ENCODE measurements around the gene ADAT3. TPM values are rescaled to one million over a fixed set of nuclear protein-coding genes. Genes with fewer than 3 reads are reported as not detected.

Gene ADAT3
- polyA plus RNA-seq (2013), result 10.9 and 12.1 TPM in 2 replicates

DNA sequence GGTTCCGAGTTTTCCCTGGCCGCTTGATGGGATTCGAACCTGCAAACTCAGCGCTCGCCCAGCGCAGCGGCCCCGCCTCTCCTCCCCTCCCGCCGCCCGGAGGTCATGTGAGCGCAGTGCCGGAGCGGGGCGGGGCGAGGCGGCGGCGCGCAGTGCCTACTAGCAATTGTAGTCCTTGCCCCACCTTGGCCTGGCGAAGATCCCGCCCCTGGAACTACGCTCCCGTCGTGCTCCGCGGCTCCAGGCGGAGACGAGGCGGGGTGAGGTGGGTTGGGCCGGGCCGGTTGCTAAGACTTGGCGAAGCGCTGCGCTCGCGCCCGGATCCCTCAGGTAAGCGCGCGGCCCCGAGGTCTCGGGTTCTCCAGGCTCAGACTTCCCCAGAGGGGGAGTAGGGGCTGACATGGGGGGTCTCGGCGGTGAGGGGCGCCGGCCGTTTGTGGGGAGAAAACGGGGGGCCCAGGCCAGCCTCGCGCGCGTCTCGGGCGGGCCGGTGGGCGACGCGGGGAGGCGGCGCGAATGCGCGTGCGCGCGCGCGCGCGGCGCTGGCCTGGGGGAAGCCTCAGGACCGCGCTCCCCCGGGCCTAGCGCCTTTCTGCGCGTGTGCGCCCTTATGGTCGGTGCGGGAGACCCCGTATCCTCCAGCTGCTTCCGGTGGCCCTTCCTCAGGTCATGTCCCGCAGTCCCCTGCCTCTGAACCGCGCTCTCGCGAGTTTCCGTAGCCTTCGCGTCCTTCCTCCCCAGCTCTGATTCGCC lies at the start of gene ADAT3, which contains the start of gene SCAMP4:
ADAT3 (plus strand) TSS at position 290 of the 753 bp plus-strand sequence. CDS start 6,649 bp downstream, outside the sequence.
SCAMP4 (plus strand) TSS at position 290 of the 753 bp plus-strand sequence. CDS start 9,621 bp downstream, outside the sequence.
- Histone ChIP-seq H3K23ac (ENCODE audit: low read length) (no peak within 1 kb of the TSS), H2BK5ac (ENCODE audit: low read depth, low read length, poor library complexity) (peak within 1 kb of the TSS; percentile 99), H4K12ac (ENCODE audit: low read depth, low read length) (peak within 1 kb of the TSS; percentile 99), H3K79me2 (ENCODE audit: control insufficient read depth, insufficient read depth, low read length, poor library complexity) (peaks cover 31% of the 10 kb centered on the region), H3K4ac (ENCODE audit: low read depth, low read length) (peak within 1 kb of the TSS; percentile 96), H2BK120ac (ENCODE audit: insufficient read depth, low read length, poor library complexity) (peak within 1 kb of the TSS; percentile 99), H3K4me3 (ENCODE audit: low read depth, low read length) (peak within 1 kb of the TSS; percentile 87), H3K9ac (ENCODE audit: low read length) (peak within 1 kb of the TSS; percentile 90), H3K36me3 (ENCODE audit: control insufficient read depth in 1 of 2, insufficient read depth in 2 of 2, low read length in 2 of 2) (peaks cover 10 to 21% of the 10 kb centered on the region in 2 experiments), H3K4me2 (ENCODE audit: low read length) (peak within 1 kb of the TSS; percentile 75), H4K8ac (ENCODE audit: low read depth, low read length) (peak within 1 kb of the TSS; percentile 95), H3K9me3 (ENCODE audit: insufficient read depth, low read depth, low read length) (no peaks in the 10 kb centered on the region), H3K79me1 (ENCODE audit: low read length) (peaks cover 26% of the 10 kb centered on the region), H3K4me1 (ENCODE audit: control insufficient read depth in 1 of 2, insufficient read depth in 2 of 2, low read length in 2 of 2) (peaks cover 36 to 46% of the 10 kb centered on the region in 2 experiments), H4K91ac (ENCODE audit: low read depth, low read length) (peak within 1 kb of the TSS; percentile 100), H2BK12ac (ENCODE audit: low read length) (peak within 1 kb of the TSS; percentile 97), H2AK5ac (ENCODE audit: low read length) (peak within 1 kb of the TSS; percentile 91), H3K14ac (ENCODE audit: low read length) (peak within 1 kb of the TSS; percentile 94), H2AFZ (ENCODE audit: insufficient read depth, low read length, poor library complexity) (peak within 1 kb of the TSS; percentile 92), H3K18ac (ENCODE audit: low read length) (peak within 1 kb of the TSS; percentile 97), H3K27ac (ENCODE audit: low read depth, low read length) (peak within 1 kb of the TSS; percentile 99), H3K27me3 (ENCODE audit: insufficient read depth, low read length) (no peaks in the 10 kb centered on the region)
- DNase-seq, result peak; percentile 99 to 100
- WGBS (ENCODE audit: extremely low coverage, insufficient coverage, insufficient read length), result no CpG with 5 or more reads among the region's 92 CpGs

DNA sequence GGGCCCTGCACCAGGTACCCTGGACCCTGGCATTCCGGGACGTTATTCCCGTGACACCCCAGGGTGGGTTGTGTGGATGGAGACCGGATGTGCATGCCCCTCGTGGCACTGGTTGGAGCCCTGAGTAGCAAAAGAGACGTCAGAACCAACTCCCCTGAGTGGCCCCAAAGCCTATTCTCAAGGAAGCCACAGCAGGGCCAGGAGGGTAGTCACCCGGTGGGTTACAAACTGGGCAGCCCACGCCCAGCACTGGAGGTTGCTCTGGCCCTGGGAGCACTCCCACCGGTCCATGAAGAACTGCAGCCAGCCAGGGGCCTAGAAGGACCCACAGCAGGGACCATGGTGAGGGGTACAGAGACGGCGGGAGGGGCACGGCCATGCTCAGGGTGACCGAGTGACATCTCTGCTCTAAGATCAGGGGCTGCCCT lies 49.4 kb upstream of the ADAT3 start:
- Histone ChIP-seq H3K79me1 (ENCODE audit: low read length) (peaks cover 4% of the 10 kb centered on the region), H2AK5ac (ENCODE audit: low read length) (peak overlapping the region; percentile 0), H2BK120ac (ENCODE audit: insufficient read depth, low read length, poor library complexity) (no peak overlapping the region), H2BK12ac (ENCODE audit: low read length) (no peak overlapping the region), H3K36me3 (ENCODE audit: control insufficient read depth in 1 of 2, insufficient read depth in 2 of 2, low read length in 2 of 2) (peaks cover 0 to 3% of the 10 kb centered on the region in 2 experiments), H3K27me3 (ENCODE audit: insufficient read depth, low read length) (no peaks in the 10 kb centered on the region), H3K4ac (ENCODE audit: low read depth, low read length) (no peak overlapping the region), H4K12ac (ENCODE audit: low read depth, low read length) (peak overlapping the region; percentile 1), H3K18ac (ENCODE audit: low read length) (no peak overlapping the region), H3K23ac (ENCODE audit: low read length) (no peak overlapping the region), H3K14ac (ENCODE audit: low read length) (no peak overlapping the region), H2BK5ac (ENCODE audit: low read depth, low read length, poor library complexity) (no peak overlapping the region), H4K8ac (ENCODE audit: low read depth, low read length) (peak overlapping the region; percentile 1), H3K9me3 (ENCODE audit: insufficient read depth, low read depth, low read length) (peaks cover 2% of the 10 kb centered on the region), H2AFZ (ENCODE audit: insufficient read depth, low read length, poor library complexity) (no peak overlapping the region), H4K91ac (ENCODE audit: low read depth, low read length) (no peak overlapping the region), H3K4me1 (ENCODE audit: control insufficient read depth in 1 of 2, insufficient read depth in 2 of 2, low read length in 2 of 2) (peaks cover 26 to 28% of the 10 kb centered on the region in 2 experiments), H3K9ac (ENCODE audit: low read length) (no peak overlapping the region), H3K79me2 (ENCODE audit: control insufficient read depth, insufficient read depth, low read length, poor library complexity) (peaks cover 5% of the 10 kb centered on the region), H3K4me3 (ENCODE audit: low read depth, low read length) (no peak overlapping the region), H3K27ac (ENCODE audit: low read depth, low read length) (no peak overlapping the region), H3K4me2 (ENCODE audit: low read length) (no peak overlapping the region)
- no CpG with 5 or more reads among the region's 13 CpGs for whole genome bisulfite sequencing (ENCODE audit: extremely low coverage, insufficient coverage, insufficient read length)
- no peak for DNase-seq

DNA sequence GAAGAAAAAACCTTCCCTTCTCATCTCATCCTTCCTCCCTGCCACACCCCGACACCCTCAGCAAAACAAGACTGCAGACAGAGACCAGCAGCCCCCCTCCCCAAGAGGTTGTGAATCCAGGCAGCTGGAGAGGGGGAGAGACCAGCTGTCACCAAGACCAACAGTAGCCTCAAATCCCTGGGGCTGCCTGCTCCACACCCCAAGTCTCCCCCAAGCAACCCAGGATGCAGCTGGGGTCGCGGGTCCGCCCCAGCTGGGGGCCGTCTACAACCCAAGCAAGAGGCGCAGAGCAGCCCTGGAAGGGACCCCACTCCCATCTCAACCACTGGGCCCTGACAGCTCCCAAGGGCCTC lies 48.9 kb upstream of the ADAT3 start:
- peaks cover 29 to 32% of the 10 kb centered on the region in 2 experiments for H3K4me1 ChIP-seq (ENCODE audit: control insufficient read depth in 1 of 2, insufficient read depth in 2 of 2, low read length in 2 of 2)
- H3K9ac ChIP-seq (ENCODE audit: low read length), result no peak overlapping the region
- H3K4me3 ChIP-seq (ENCODE audit: low read depth, low read length), result no peak overlapping the region
- peaks cover under 1% of the 10 kb centered on the region for H3K27me3 ChIP-seq (ENCODE audit: insufficient read depth, low read length)
- no peak overlapping the region for H3K18ac ChIP-seq (ENCODE audit: low read length)
- H4K12ac ChIP-seq (ENCODE audit: low read depth, low read length), result no peak overlapping the region
- peak overlapping the region; percentile 8 for H2AFZ ChIP-seq (ENCODE audit: insufficient read depth, low read length, poor library complexity)
- H3K27ac ChIP-seq (ENCODE audit: low read depth, low read length), result no peak overlapping the region
- H3K4ac ChIP-seq (ENCODE audit: low read depth, low read length), result no peak overlapping the region
- H2BK5ac ChIP-seq (ENCODE audit: low read depth, low read length, poor library complexity), result no peak overlapping the region
- no peak overlapping the region for H2BK12ac ChIP-seq (ENCODE audit: low read length)
- H3K23ac ChIP-seq (ENCODE audit: low read length), result no peak overlapping the region
- no peaks in the 10 kb centered on the region for H3K9me3 ChIP-seq (ENCODE audit: insufficient read depth, low read depth, low read length)
- H3K36me3 ChIP-seq (ENCODE audit: control insufficient read depth in 1 of 2, insufficient read depth in 2 of 2, low read length in 2 of 2), result peaks cover 0 to 3% of the 10 kb centered on the region in 2 experiments
- H3K4me2 ChIP-seq (ENCODE audit: low read length), result peak overlapping the region; percentile 34
- no peak overlapping the region for H4K91ac ChIP-seq (ENCODE audit: low read depth, low read length)
- peaks cover 5% of the 10 kb centered on the region for H3K79me2 ChIP-seq (ENCODE audit: control insufficient read depth, insufficient read depth, low read length, poor library complexity)
- no peak overlapping the region for H2BK120ac ChIP-seq (ENCODE audit: insufficient read depth, low read length, poor library complexity)
- H2AK5ac ChIP-seq (ENCODE audit: low read length), result no peak overlapping the region
- no CpG with 5 or more reads among the region's 6 CpGs for WGBS (ENCODE audit: extremely low coverage, insufficient coverage, insufficient read length)
- H4K8ac ChIP-seq (ENCODE audit: low read depth, low read length), result no peak overlapping the region
- H3K79me1 ChIP-seq (ENCODE audit: low read length), result peaks cover 4% of the 10 kb centered on the region
- no peak for DNase-seq
- no peak overlapping the region for H3K14ac ChIP-seq (ENCODE audit: low read length)

DNA sequence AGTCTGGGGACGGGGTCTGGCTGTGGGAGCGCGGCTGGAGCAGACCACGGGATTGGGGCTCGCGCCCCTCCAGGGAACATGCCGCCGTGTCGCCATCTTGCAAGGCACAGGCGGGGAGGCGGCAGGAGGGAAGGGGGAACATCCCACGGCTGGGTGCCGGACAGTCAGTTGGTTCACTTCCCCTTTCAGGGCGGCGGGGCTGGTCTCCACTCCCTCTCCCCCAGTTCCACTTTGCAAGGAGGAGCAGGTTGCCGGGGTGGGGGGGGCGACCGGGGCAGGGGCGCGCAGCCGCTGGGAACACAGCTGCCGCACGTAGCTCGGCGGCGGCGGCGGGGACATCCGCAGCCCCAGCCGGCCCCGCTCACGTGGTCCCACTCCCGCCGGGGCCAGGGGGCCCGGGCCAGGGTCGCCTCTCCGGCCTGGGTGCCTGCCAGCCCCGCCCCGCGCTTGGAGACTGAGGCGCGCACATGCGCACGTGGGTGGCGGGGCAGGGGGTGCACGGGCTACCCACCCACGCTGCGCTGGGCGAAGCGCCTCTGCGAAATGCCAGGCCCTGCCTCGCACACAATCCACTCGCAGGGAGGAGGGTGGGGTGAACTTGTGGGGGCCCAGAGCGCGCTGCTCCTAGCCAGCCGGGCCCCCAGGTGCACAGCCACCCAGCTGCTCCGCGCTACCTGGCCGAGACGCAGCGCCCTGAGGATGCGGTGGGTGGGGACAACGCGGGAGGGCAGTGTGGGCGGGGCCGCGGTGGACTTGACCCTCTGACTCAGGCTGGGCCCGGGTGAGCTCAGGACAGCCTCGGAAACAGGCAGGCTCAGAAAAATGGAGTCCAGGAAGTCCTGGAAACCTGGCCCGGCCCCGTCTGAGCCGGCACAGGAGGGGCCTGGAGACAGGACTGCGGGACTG lies 48.2 kb upstream of the ADAT3 start:
- Histone ChIP-seq H2BK120ac (ENCODE audit: insufficient read depth, low read length, poor library complexity) (no peak overlapping the region), H2AFZ (ENCODE audit: insufficient read depth, low read length, poor library complexity) (peak overlapping the region; percentile 8), H4K12ac (ENCODE audit: low read depth, low read length) (no peak overlapping the region), H2BK12ac (ENCODE audit: low read length) (no peak overlapping the region), H3K14ac (ENCODE audit: low read length) (no peak overlapping the region), H3K27me3 (ENCODE audit: insufficient read depth, low read length) (peaks cover 5% of the 10 kb centered on the region), H3K23ac (ENCODE audit: low read length) (no peak overlapping the region), H3K18ac (ENCODE audit: low read length) (no peak overlapping the region), H4K91ac (ENCODE audit: low read depth, low read length) (no peak overlapping the region), H2BK5ac (ENCODE audit: low read depth, low read length, poor library complexity) (no peak overlapping the region), H3K4ac (ENCODE audit: low read depth, low read length) (no peak overlapping the region), H3K4me2 (ENCODE audit: low read length) (peak overlapping the region; percentile 82), H3K36me3 (ENCODE audit: control insufficient read depth in 1 of 2, insufficient read depth in 2 of 2, low read length in 2 of 2) (peaks cover 0 to 3% of the 10 kb centered on the region in 2 experiments), H2AK5ac (ENCODE audit: low read length) (no peak overlapping the region), H3K4me3 (ENCODE audit: low read depth, low read length) (peak overlapping the region; percentile 34), H3K4me1 (ENCODE audit: control insufficient read depth in 1 of 2, insufficient read depth in 2 of 2, low read length in 2 of 2) (peaks cover 34 to 36% of the 10 kb centered on the region in 2 experiments), H3K79me2 (ENCODE audit: control insufficient read depth, insufficient read depth, low read length, poor library complexity) (peaks cover 7% of the 10 kb centered on the region), H3K27ac (ENCODE audit: low read depth, low read length) (no peak overlapping the region), H4K8ac (ENCODE audit: low read depth, low read length) (no peak overlapping the region), H3K79me1 (ENCODE audit: low read length) (peaks cover 4% of the 10 kb centered on the region), H3K9ac (ENCODE audit: low read length) (no peak overlapping the region), H3K9me3 (ENCODE audit: insufficient read depth, low read depth, low read length) (no peaks in the 10 kb centered on the region)
- peak; percentile 89 to 93 for DNase-seq
- WGBS (ENCODE audit: extremely low coverage, insufficient coverage, insufficient read length), result no CpG with 5 or more reads among the region's 73 CpGs

All from trophoblast cell (in vitro differentiated cells and primary cell).